Smooth muscle cell (in vitro differentiated cells): ENCODE data around the gene DHDDS. TPM values are rescaled to one million over a fixed set of nuclear protein-coding genes. Genes with fewer than 3 reads are reported as not detected.
A peak's percentile ranks its signal among the peaks of the same experiment; 100 is the strongest.

Experiments
- DNase-seq: peaks from one replicate; lab custom pipeline; 2025; ENCODE audit not compliant: unreplicated experiment; lab: John Stamatoyannopoulos, UW
- H2AFZ ChIP-seq: fragments of 200-600 bp; sonication (generic); 2 replicates; pipeline ENCODE4 v1.6.0; 2016; ENCODE audit warnings: antibody characterized with exemption, low read depth, mild to moderate bottlenecking
- H3F3A ChIP-seq: fragments of 200-600 bp; sonication (generic); 2 replicates; pipeline ENCODE4 v1.6.0; 2017; ENCODE audit warnings: antibody characterized with exemption, low read depth
- H3K27ac ChIP-seq: fragments of 200-600 bp; sonication (generic); 2 replicates; pipeline ENCODE4 v1.5.1; 2016; ENCODE audit warnings: low read depth, mild to moderate bottlenecking
- H3K27me3 ChIP-seq: fragments of 200-600 bp; sonication (generic); 2 replicates; pipeline ENCODE4 v1.6.1; 2016; ENCODE audit warnings: low read depth, mild to moderate bottlenecking
- H3K36me3 ChIP-seq: fragments of 200-600 bp; sonication (generic); 2 replicates; pipeline ENCODE4 v1.5.1; 2016; ENCODE audit warnings: low read depth
- H3K4me1 ChIP-seq: fragments of 200-600 bp; sonication (generic); 2 replicates; pipeline ENCODE4 v1.5.1; 2016; ENCODE audit warnings: low read depth
- H3K4me2 ChIP-seq: fragments of 200-600 bp; sonication (generic); 2 replicates; pipeline ENCODE4 v1.6.0; 2016; ENCODE audit warnings: mild to moderate bottlenecking
- H3K4me3 ChIP-seq: fragments of 200-600 bp; sonication (generic); 2 replicates; pipeline ENCODE4 v1.5.1; 2016; ENCODE audit warnings: mild to moderate bottlenecking
- H3K79me2 ChIP-seq: fragments of 200-600 bp; sonication (generic); 2 replicates; pipeline ENCODE4 v1.6.0; 2016; ENCODE audit warnings: low read depth, mild to moderate bottlenecking
- H3K9ac ChIP-seq: fragments of 200-600 bp; sonication (generic); 2 replicates; pipeline ENCODE4 v1.6.0; 2016; ENCODE audit warnings: low read depth
- H3K9me3 ChIP-seq: fragments of 200-600 bp; sonication (generic); replicated peaks from 2 replicates; pipeline ENCODE4 v1.5.1; 2016; ENCODE audit warnings: low read depth
- H4K20me1 ChIP-seq: fragments of 200-600 bp; sonication (generic); 2 replicates; pipeline ENCODE4 v1.6.0; 2016; ENCODE audit warnings: low read depth
- WGBS: methylation state at CpG from one replicate; pipeline ENCODE4 v1.1.7; 2016; ENCODE audit warnings: low lambda C conversion rate; 5-methylcytosine and 5-hydroxymethylcytosine counted together
- polyA plus RNA-seq: library from polyadenylated mRNA; unstranded; fragments of >200 nt; fragmentation: Nextera tagmentation; extraction: Ambion mirVana; gene quantifications from 2 replicates; pipeline ENCODE4 v1.2.1, GENCODE V29; 2016
- total RNA-seq: library from RNA; depleted of rRNA; stranded (reverse); fragments of >200 nt; gene quantifications from 2 replicates; pipeline ENCODE4 v1.2.3, GENCODE V29; 2014
- TF ChIP-seq, protein P1 (sequence below): fragments of 200-600 bp; sonication (generic); IDR thresholded peaks from 2 replicates; pipeline ENCODE4 v1.5.1; 2017; ENCODE audit warnings: borderline replicate concordance, mild to moderate bottlenecking, antibody characterized with exemption; ENCODE audit not compliant: insufficient read depth, poor library complexity, severe bottlenecking

The DHDDS gene
- total and polyA plus RNA-seq, 2 experiments from 2014 or later, result 37.5 to 41.5 TPM

DNA sequence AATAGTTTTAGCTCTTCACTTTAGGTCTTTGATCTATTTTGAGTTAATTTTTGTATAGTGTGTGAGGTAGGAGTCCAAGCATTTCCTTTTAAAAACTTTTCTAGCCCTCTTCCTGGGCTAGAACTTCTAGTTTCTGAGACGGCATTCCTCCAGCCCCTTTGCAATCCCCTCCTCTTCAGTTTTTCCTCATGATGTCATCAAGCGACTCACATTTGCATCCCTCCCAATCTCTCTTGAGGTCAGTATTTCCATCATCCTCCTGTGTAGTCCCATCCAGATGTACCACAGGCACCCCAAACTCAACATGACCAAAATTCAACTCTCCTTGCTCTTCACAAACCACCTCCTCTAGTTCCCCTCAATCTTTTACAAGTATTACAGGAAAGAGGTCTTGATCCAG, 50.8 kb downstream of the DHDDS start:
- H3K4me1 ChIP-seq, result no peaks in the 10 kb centered on the region
- no peak overlapping the region for H3K4me2 ChIP-seq
- H3K27ac ChIP-seq, result peak overlapping the region; percentile 36
- TF ChIP-seq, protein P1, sequence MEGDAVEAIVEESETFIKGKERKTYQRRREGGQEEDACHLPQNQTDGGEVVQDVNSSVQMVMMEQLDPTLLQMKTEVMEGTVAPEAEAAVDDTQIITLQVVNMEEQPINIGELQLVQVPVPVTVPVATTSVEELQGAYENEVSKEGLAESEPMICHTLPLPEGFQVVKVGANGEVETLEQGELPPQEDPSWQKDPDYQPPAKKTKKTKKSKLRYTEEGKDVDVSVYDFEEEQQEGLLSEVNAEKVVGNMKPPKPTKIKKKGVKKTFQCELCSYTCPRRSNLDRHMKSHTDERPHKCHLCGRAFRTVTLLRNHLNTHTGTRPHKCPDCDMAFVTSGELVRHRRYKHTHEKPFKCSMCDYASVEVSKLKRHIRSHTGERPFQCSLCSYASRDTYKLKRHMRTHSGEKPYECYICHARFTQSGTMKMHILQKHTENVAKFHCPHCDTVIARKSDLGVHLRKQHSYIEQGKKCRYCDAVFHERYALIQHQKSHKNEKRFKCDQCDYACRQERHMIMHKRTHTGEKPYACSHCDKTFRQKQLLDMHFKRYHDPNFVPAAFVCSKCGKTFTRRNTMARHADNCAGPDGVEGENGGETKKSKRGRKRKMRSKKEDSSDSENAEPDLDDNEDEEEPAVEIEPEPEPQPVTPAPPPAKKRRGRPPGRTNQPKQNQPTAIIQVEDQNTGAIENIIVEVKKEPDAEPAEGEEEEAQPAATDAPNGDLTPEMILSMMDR, result no peak
- H3F3A ChIP-seq, result peaks cover 8% of the 10 kb centered on the region
- H3K9me3 ChIP-seq, result no peaks in the 10 kb centered on the region
- no peak overlapping the region for H3K9ac ChIP-seq
- no peak for DNase-seq
- no peak overlapping the region for H3K4me3 ChIP-seq
- H3K79me2 ChIP-seq, result no peaks in the 10 kb centered on the region
- H2AFZ ChIP-seq, result no peak overlapping the region
- 33% methylated on average over 2 of the region's 2 CpGs for WGBS
- no peaks in the 10 kb centered on the region for H3K36me3 ChIP-seq
- H3K27me3 ChIP-seq, result no peaks in the 10 kb centered on the region
- no peaks in the 10 kb centered on the region for H4K20me1 ChIP-seq

DNA sequence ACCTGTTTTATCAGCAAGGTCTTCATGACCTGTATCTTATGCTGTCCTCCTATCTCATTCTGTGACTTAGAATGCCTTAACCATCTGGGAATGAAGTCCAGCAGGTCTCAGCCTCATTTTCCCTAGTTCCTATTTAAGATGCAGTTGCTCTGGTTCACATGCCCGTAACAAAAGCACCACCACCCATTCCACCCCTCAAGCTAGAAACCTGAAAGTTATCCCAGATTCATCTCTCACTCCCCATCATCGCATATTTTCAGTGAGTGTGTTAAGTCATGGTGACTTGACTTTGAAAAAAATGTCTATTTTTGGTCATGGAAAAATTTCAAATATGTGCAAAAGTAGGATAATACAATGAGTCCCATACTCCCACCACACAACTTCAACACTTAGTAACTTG, 51.9 kb downstream of the DHDDS start:
- no peak overlapping the region for H2AFZ ChIP-seq
- H3K9me3 ChIP-seq, result no peaks in the 10 kb centered on the region
- H3K9ac ChIP-seq, result no peak overlapping the region
- H3K4me1 ChIP-seq, result no peaks in the 10 kb centered on the region
- no peaks in the 10 kb centered on the region for H3K27me3 ChIP-seq
- peaks cover 8% of the 10 kb centered on the region for H3F3A ChIP-seq
- H3K79me2 ChIP-seq, result no peaks in the 10 kb centered on the region
- no peak overlapping the region for H3K4me2 ChIP-seq
- TF ChIP-seq, protein P1, result no peak
- peak overlapping the region; percentile 36 for H3K27ac ChIP-seq
- no peak overlapping the region for H3K4me3 ChIP-seq
- H3K36me3 ChIP-seq, result no peaks in the 10 kb centered on the region
- DNase-seq, result no peak
- H4K20me1 ChIP-seq, result no peaks in the 10 kb centered on the region
- WGBS, result 58% methylated on average over 2 of the region's 2 CpGs

DNA sequence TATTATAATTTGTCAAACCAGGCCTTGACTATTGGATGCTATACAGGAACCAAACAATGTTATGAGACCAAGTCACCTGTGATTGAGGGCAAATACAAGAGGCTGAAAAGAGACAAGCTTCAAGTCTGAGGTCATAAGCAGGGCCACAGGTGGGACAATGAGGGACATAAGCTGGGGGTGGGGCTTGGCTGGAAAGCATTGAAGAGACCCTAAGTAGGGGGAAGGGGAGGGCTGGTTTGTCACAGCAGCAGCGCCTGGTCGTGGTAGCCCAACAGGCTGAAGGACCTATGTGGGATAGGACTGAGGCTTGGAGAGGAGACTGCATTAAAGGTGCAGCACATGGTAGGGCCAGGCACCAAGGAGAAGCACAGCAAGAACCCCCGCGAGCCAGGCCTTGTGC, 58.0 kb downstream of the DHDDS start:
- Histone ChIP-seq H3K9ac (no peak overlapping the region), H2AFZ (no peak overlapping the region), H3F3A (no peaks in the 10 kb centered on the region), H3K36me3 (no peaks in the 10 kb centered on the region), H3K79me2 (no peaks in the 10 kb centered on the region), H3K27ac (no peak overlapping the region), H3K27me3 (no peaks in the 10 kb centered on the region), H4K20me1 (no peaks in the 10 kb centered on the region), H3K4me1 (no peaks in the 10 kb centered on the region), H3K9me3 (no peaks in the 10 kb centered on the region), H3K4me2 (no peak overlapping the region), H3K4me3 (no peak overlapping the region)
- 87% methylated on average over 4 of the region's 4 CpGs for WGBS
- TF ChIP-seq, protein P1, result no peak
- DNase-seq, result no peak

DNA sequence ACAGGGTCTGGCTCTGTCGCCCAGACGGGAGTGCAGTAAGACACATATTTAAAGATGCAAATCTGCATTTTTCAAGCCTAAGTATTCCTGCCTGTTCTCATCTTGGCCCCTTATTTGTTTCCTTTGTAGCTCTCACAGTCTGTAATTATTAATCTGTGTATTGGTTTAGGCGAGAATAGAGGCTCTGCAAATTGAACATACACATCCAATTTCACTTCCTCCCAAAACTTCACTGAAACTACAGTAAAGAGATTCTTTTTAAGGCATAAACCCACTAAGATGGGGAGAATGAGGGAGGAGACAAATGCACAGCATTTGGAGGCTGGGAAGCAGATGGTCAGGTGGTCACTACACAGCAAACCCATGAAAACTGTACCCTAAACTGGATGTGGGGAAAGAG, 61.1 kb downstream of the DHDDS start:
- TF ChIP-seq, protein P1, result no peak
- Histone ChIP-seq H3K36me3 (no peaks in the 10 kb centered on the region), H3K9ac (no peak overlapping the region), H3K4me2 (no peak overlapping the region), H3K27me3 (no peaks in the 10 kb centered on the region), H3F3A (no peaks in the 10 kb centered on the region), H3K4me1 (no peaks in the 10 kb centered on the region), H3K79me2 (no peaks in the 10 kb centered on the region), H4K20me1 (no peaks in the 10 kb centered on the region), H3K4me3 (no peak overlapping the region), H3K27ac (no peak overlapping the region), H3K9me3 (no peaks in the 10 kb centered on the region), H2AFZ (no peak overlapping the region)
- WGBS, result 85% methylated on average over 3 of the region's 3 CpGs
- DNase-seq, result no peak
